WTC11 (cell line): Measurements from ENCODE around the gene SGMS1.

Source experiments
- CTCF ChIP-seq: fragments of 200-600 bp; IDR thresholded peaks from 2 replicates; pipeline ENCODE4 v1.8.0; 2022; ENCODE audit warnings: antibody characterized with exemption
- ELF4 ChIP-seq: sonication (generic); formaldehyde crosslinking; IDR thresholded peaks from 2 replicates; pipeline ENCODE4 v1.8.1; 2022; ENCODE audit warnings: low read depth, mild to moderate bottlenecking, moderate library complexity, missing genetic modification reagents
- HMGXB4 ChIP-seq: sonication (generic); formaldehyde crosslinking; IDR thresholded peaks from 2 replicates; pipeline ENCODE4 v1.8.1; 2023; ENCODE audit warnings: mild to moderate bottlenecking, moderate library complexity, missing genetic modification reagents
- PRDM15 ChIP-seq: sonication (generic); formaldehyde crosslinking; IDR thresholded peaks from 2 replicates; pipeline ENCODE4 v1.8.0; 2022; ENCODE audit warnings: missing genetic modification reagents
- SP1 ChIP-seq: sonication (generic); formaldehyde crosslinking; conservative IDR thresholded peaks from 2 replicates; pipeline ENCODE4 v1.8.1; 2022; ENCODE audit warnings: missing genetic modification reagents

- no peak for TF ChIP-seq HMGXB4 (CRISPR knock-in tag)
- no peak for TF ChIP-seq SP1 (CRISPR knock-in tag)
- no peak for TF ChIP-seq CTCF
- TF ChIP-seq PRDM15 (CRISPR knock-in tag) = no peak
- no peak for TF ChIP-seq ELF4 (CRISPR knock-in tag)
These were observed 44.8 kb downstream of the SGMS1 start for GRCh38 chr10:50578949-50579348.
